HCT116 (cell line): ENCODE results near the gene SPINK14. TPM values are rescaled to one million over a fixed set of nuclear protein-coding genes. Genes with fewer than 3 reads are reported as not detected.

Source experiments
- ATAC-seq: fragments of 200-7000 bp; cut with Tn5 transposase; 2 replicates; pipeline ENCODE4 v1.9.1; 2020; ENCODE audit warnings: mild to moderate bottlenecking, moderate library complexity
- BruUV-seq: library from RNA; stranded (reverse); fragments of 400-500 nt; replicated peaks from 2 replicates; lab custom pipeline; 2021; lab: Mats Ljungman, UMichigan
- CTCF ChIA-PET: fragments of 300-600 bp; sonication (Branson Sonifier 250); formaldehyde crosslinking; loops from one replicate; lab custom pipeline; 2021; ENCODE audit warnings: antibody characterized with exemption; lab: Charles Lee
- POLR2A ChIA-PET: fragments of 300-600, 350-600 bp; sonication (Branson Sonifier 250); formaldehyde crosslinking; loops from one replicate; lab custom pipeline; 2021; ENCODE audit warnings: antibody characterized with exemption; lab: Charles Lee
- RAD21 ChIA-PET, 2 experiments: fragments of 300-600 bp; sonication (Branson Sonifier 250); formaldehyde crosslinking; loops; one replicate each; lab custom pipeline; 2023; ENCODE audit warnings: low total read pairs in 2 of 2; ENCODE audit not compliant: uncharacterized antibody in 2 of 2, unreplicated experiment in 2 of 2, low non-redundant PET in 1 of 2; lab: Charles Lee
- DNase-seq: peaks from one replicate; pipeline ENCODE4 v3.0.0-alpha.2; 2010; ENCODE audit warnings: low read depth, low spot score
- H2AFZ ChIP-seq: fragments of 200-600 bp; shearing (Covaris generic), sonication (generic); 2 replicates; pipeline ENCODE4 v1.6.1; 2017; ENCODE audit warnings: low read depth, mixed run types, mixed read lengths, antibody characterized with exemption, low read length; ENCODE audit not compliant: poor library complexity, severe bottlenecking
- H3K27ac ChIP-seq: 2 replicates; pipeline ENCODE4 v1.5.1; 2012; ENCODE audit warnings: low read depth, low read length
- H3K27me3 ChIP-seq: fragments of 200-600 bp; sonication (generic); 2 replicates; pipeline ENCODE4 v1.6.1; 2016; ENCODE audit warnings: mixed run types, low read length, mixed read lengths; ENCODE audit not compliant: insufficient read depth
- H3K36me3 ChIP-seq, 2 experiments: fragments of 200-500 bp in 1 of 2; fragments of 200-600 bp in 1 of 2; sonication (Bioruptor generic) in 1 of 2; sonication (generic) in 1 of 2; 2 replicates each; pipeline versions ENCODE4 v1.5.1 to v1.6.1; 2014 to 2016; ENCODE audit warnings: low read length in 2 of 2, inconsistent platforms in 1 of 2, mixed read lengths in 1 of 2, mixed run types in 1 of 2; ENCODE audit not compliant: insufficient read depth in 2 of 2, control insufficient read depth in 1 of 2
- H3K4me1 ChIP-seq, 2 experiments: fragments of 200-600 bp in 1 of 2; sonication (generic) in 1 of 2; 2 replicates each; pipeline versions ENCODE4 v1.5.1 to v1.6.1; 2012 to 2017; ENCODE audit warnings: low read length in 2 of 2, inconsistent platforms in 1 of 2, mild to moderate bottlenecking in 1 of 2, mixed read lengths in 1 of 2, mixed run types in 1 of 2, moderate library complexity in 1 of 2; ENCODE audit not compliant: insufficient read depth in 2 of 2, control insufficient read depth in 1 of 2
- H3K4me2 ChIP-seq: fragments of 200-600 bp; sonication (generic); 2 replicates; pipeline ENCODE4 v1.6.1; 2017; ENCODE audit warnings: mixed run types, low read length, mixed read lengths
- H3K4me3 ChIP-seq, 2 experiments: fragments of 200-600 bp in 1 of 2; sonication (generic) in 1 of 2; replicated peaks in 1 of 2; 2 replicates each; pipeline ENCODE4 v1.5.1; 2011 to 2016; ENCODE audit warnings: low read length in 2 of 2, control low read depth in 1 of 2, low read depth in 1 of 2, mild to moderate bottlenecking in 1 of 2, mixed read lengths in 1 of 2, mixed run types in 1 of 2
- H3K79me2 ChIP-seq: fragments of 200-600 bp; sonication (generic); 2 replicates; pipeline ENCODE4 v1.6.1; 2017; ENCODE audit warnings: mild to moderate bottlenecking, mixed run types, low read length, moderate library complexity, mixed read lengths; ENCODE audit not compliant: insufficient read depth
- H3K9ac ChIP-seq: fragments of 200-600 bp; sonication (generic); 2 replicates; pipeline ENCODE4 v1.6.1; 2016; ENCODE audit warnings: low read length, mixed read lengths
- H3K9me2 ChIP-seq: fragments of 200-600 bp; sonication (generic), shearing (Covaris generic); 2 replicates; pipeline ENCODE4 v1.6.1; 2017; ENCODE audit warnings: mixed run types, mild to moderate bottlenecking, moderate library complexity; ENCODE audit not compliant: insufficient read depth
- H3K9me3 ChIP-seq, 2 experiments: fragments of 200-500 bp in 1 of 2; fragments of 200-600 bp in 1 of 2; sonication (Bioruptor generic) in 1 of 2; sonication (generic) in 1 of 2; 2 replicates each; pipeline ENCODE4 v1.6.1; 2014 to 2017; ENCODE audit warnings: low read length in 2 of 2, mixed read lengths in 2 of 2, inconsistent platforms in 1 of 2, low read depth in 1 of 2, mild to moderate bottlenecking in 1 of 2, mixed run types in 1 of 2, moderate library complexity in 1 of 2; ENCODE audit not compliant: control insufficient read depth in 1 of 2, insufficient read depth in 1 of 2
- H4K20me1 ChIP-seq: fragments of 200-600 bp; sonication (generic), shearing (Covaris generic); 2 replicates; pipeline ENCODE4 v1.6.1; 2017; ENCODE audit warnings: mixed run types, mild to moderate bottlenecking, moderate library complexity; ENCODE audit not compliant: insufficient read depth
- EGR1 ChIP-seq: IDR thresholded peaks from 2 replicates; pipeline ENCODE4 v1.6.1; 2012; ENCODE audit warnings: low read depth
- EZH2phosphoT487 ChIP-seq: fragments of 200-600 bp; IDR thresholded peaks from 2 replicates; pipeline ENCODE4 v1.6.1; 2018; ENCODE audit warnings: antibody characterized with exemption, borderline replicate concordance
- JUND ChIP-seq: IDR thresholded peaks from 2 replicates; pipeline ENCODE4 v1.6.1; 2012
- POLR2A ChIP-seq: IDR thresholded peaks from 2 replicates; pipeline ENCODE4 v1.7.0; 2011; ENCODE audit warnings: borderline replicate concordance; ENCODE audit not compliant: insufficient read depth, insufficient read length; ENCODE audit errors: extremely low read depth
- RAD21 ChIP-seq: IDR thresholded peaks from 2 replicates; pipeline ENCODE4 v1.6.1; 2012; ENCODE audit warnings: low read depth, mild to moderate bottlenecking
- SIN3A ChIP-seq: IDR thresholded peaks from 2 replicates; pipeline ENCODE4 v1.6.1; 2012; ENCODE audit warnings: low read depth
- TCF7L2 ChIP-seq: IDR thresholded peaks from 2 replicates; pipeline ENCODE4 v1.7.0; 2011; ENCODE audit warnings: borderline replicate concordance, inconsistent platforms; ENCODE audit not compliant: insufficient read depth, insufficient read length; ENCODE audit errors: extremely low read depth
- ZNF274 ChIP-seq: fragments of 200-500 bp; sonication (Bioruptor generic); IDR thresholded peaks from 2 replicates; pipeline ENCODE4 v1.6.1; 2014; ENCODE audit warnings: mild to moderate bottlenecking, low read depth, low read length, inconsistent platforms
- intact Hi-C: fragments of 100-400 bp; cut with micrococcal nuclease; formaldehyde crosslinking; loops from 2 replicates; pipeline ENCODE4 v1.10.0; 2022
- total RNA-seq: library from RNA; stranded (reverse); gene quantifications from one replicate; pipeline ENCODE4 v1.2.1, GENCODE V29; 2021; ENCODE audit not compliant: unreplicated experiment
- TF ChIP-seq, protein P1 (sequence below): IDR thresholded peaks from 2 replicates; pipeline ENCODE4 v1.6.1; 2012; ENCODE audit warnings: low read depth
- TF ChIP-seq, protein P2 (sequence below): IDR thresholded peaks from 2 replicates; pipeline ENCODE4 v1.6.1; 2012

SPINK14 gene
- total RNA-seq, 1 experiment from 2014 or later, result not detected

DNA sequence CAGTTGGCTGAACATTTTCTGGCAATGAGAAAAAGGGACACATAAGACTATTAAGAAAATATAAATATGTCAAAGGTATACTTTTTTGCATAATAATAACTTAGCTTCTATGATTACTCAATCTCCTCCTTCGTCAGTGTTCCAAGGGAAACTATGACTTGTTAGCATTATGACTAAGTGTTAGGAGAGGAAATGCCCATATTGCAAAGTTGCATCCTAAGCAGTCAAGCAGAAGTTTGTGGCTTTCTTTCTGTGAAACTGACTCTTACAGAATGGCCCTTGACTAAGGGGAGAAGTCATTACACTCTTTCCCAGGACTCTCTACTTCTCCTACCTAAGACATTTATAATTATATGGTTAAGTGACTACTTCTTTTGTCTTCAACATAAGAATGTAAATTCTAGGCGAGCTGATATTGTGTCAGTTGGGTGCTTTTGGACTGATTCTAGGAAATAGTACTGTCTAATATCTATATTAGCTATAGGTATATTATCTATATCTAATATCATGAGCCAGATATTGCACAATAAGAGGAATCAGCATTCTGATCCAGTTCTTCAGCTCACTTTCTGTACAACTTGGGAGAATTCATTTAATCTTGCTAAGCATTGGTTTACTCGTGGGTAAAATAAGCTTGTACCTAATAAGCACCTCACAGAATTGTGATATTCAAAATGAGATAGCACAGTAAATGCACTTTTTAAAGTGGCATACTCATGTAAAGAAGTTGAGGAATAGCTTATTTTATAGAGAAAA, 18.1 kb downstream of the SPINK14 start:
- H4K20me1 ChIP-seq, result no peaks in the 10 kb centered on the region; the same call in 1 of the 2 replicates
- no peaks in the 10 kb centered on the region for H3K4me1 ChIP-seq
- H3K4me2 ChIP-seq, result no peak overlapping the region
- H3K79me2 ChIP-seq, result no peaks in the 10 kb centered on the region
- no peaks in the 10 kb centered on the region for H3K9me2 ChIP-seq
- H3K4me3 ChIP-seq, result no peak overlapping the region
- no peak overlapping the region for H3K27ac ChIP-seq
- ATAC-seq (no peak), DNase-seq (no peak)
- TF ChIP-seq EZH2phosphoT487 (no peak), EGR1 (no peak), TCF7L2 (no peak), SIN3A (no peak), JUND (no peak), RAD21 (no peak), ZNF274 (no peak), POLR2A (no peak)
- TF ChIP-seq, protein P1, sequence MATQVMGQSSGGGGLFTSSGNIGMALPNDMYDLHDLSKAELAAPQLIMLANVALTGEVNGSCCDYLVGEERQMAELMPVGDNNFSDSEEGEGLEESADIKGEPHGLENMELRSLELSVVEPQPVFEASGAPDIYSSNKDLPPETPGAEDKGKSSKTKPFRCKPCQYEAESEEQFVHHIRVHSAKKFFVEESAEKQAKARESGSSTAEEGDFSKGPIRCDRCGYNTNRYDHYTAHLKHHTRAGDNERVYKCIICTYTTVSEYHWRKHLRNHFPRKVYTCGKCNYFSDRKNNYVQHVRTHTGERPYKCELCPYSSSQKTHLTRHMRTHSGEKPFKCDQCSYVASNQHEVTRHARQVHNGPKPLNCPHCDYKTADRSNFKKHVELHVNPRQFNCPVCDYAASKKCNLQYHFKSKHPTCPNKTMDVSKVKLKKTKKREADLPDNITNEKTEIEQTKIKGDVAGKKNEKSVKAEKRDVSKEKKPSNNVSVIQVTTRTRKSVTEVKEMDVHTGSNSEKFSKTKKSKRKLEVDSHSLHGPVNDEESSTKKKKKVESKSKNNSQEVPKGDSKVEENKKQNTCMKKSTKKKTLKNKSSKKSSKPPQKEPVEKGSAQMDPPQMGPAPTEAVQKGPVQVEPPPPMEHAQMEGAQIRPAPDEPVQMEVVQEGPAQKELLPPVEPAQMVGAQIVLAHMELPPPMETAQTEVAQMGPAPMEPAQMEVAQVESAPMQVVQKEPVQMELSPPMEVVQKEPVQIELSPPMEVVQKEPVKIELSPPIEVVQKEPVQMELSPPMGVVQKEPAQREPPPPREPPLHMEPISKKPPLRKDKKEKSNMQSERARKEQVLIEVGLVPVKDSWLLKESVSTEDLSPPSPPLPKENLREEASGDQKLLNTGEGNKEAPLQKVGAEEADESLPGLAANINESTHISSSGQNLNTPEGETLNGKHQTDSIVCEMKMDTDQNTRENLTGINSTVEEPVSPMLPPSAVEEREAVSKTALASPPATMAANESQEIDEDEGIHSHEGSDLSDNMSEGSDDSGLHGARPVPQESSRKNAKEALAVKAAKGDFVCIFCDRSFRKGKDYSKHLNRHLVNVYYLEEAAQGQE, result no peak
- TF ChIP-seq, protein P2, sequence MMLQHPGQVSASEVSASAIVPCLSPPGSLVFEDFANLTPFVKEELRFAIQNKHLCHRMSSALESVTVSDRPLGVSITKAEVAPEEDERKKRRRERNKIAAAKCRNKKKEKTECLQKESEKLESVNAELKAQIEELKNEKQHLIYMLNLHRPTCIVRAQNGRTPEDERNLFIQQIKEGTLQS, result no peak
- no peak overlapping the region for H2AFZ ChIP-seq
- H3K9ac ChIP-seq, result no peak overlapping the region
- H3K27me3 ChIP-seq, result no peaks in the 10 kb centered on the region; the same call in 1 of the 2 replicates
- no TSS peak for BruUV-seq
- ChIA-PET RAD21 (no interaction called here), POLR2A (no interaction called here), CTCF (interaction anchor here (1.7 kb wide), 1 partner anchor 545 kb away, joined by 9 read pairs; no protein-coding TSS in a partner anchor)
- intact Hi-C loops, result no loop called here
- H3K36me3 ChIP-seq, result no peaks in the 10 kb centered on the region
- H3K9me3 ChIP-seq, result no peaks in the 10 kb centered on the region
